HUES64 (cell line): ENCODE measurements around the gene UVSSA.

Source experiments
- H3K27ac ChIP-seq: 2 replicates; pipeline ENCODE4 v1.7.0; 2013; ENCODE audit warnings: low read depth, low read length, inconsistent platforms
- H3K27me3 ChIP-seq: 2 replicates; pipeline ENCODE4 v1.6.1; 2013; ENCODE audit warnings: mild to moderate bottlenecking, low read length; ENCODE audit not compliant: insufficient read depth
- H3K36me3 ChIP-seq: 2 replicates; pipeline ENCODE4 v1.6.1; 2013; ENCODE audit warnings: mild to moderate bottlenecking, low read length; ENCODE audit not compliant: insufficient read depth
- H3K4me1 ChIP-seq: 2 replicates; pipeline ENCODE4 v1.6.1; 2013; ENCODE audit warnings: mild to moderate bottlenecking, low read length, moderate library complexity; ENCODE audit not compliant: insufficient read depth
- H3K4me3 ChIP-seq: 2 replicates; pipeline ENCODE4 v1.5.1; 2013; ENCODE audit warnings: mild to moderate bottlenecking, low read length, moderate library complexity
- H3K9ac ChIP-seq: 2 replicates; pipeline ENCODE4 v1.6.1; 2013; ENCODE audit warnings: mild to moderate bottlenecking, low read depth, low read length
- H3K9me3 ChIP-seq: 2 replicates; pipeline ENCODE4 v1.6.1; 2013; ENCODE audit warnings: low read depth, low read length; ENCODE audit not compliant: insufficient read depth
- WGBS: fragments of 150-250, 120-280 bp; methylation state at CpG from one replicate; pipeline ENCODE4 v1.1.7; 2013; ENCODE audit warnings: missing lambda C conversion rate; 5-methylcytosine and 5-hydroxymethylcytosine counted together

UVSSA gene

DNA sequence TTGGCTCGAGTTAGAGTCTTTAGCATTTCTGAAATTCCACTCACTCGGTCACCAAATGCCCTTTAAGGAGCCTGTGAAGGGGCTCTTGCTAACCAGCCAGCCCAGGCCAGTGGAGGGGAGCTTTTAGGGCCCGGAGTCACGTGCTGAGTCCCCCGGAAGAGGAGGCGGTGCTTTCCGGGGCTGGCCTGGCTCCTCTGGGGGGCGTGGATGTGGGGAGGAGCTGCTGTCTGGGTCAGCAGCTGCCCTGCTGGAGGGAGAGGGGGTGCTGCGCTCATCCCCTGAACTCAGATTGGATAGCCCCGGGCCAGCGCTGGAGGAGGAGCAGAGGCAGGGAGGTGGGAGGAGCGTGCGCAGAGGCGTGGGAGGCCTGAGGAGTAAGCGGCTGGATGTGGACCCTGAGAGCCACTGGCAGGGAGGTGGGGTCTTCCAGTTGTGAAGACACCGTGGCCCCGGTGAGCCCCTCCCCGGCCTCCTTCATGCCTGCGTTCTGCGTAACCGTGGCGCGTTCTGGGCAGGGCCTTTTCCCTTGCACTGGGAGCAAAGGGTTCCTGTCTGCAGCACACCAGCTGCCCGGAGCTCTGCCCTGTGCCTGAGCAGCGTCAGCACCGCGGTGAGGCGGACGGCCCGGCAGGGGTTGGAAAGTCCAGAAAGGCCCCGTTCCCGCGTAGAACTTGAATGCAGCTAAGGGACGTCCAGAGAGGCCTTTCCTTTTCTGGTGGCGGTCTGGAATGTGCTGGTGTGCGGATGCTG lies 37.6 kb upstream of the UVSSA start:
- 11% methylated on average over 36 of the region's 36 CpGs for WGBS
- H3K4me3 ChIP-seq: peak overlapping the region; percentile 47
- peaks cover 9% of the 10 kb centered on the region for H3K4me1 ChIP-seq
- peaks cover 25% of the 10 kb centered on the region for H3K36me3 ChIP-seq
- H3K9me3 ChIP-seq: no peaks in the 10 kb centered on the region
- H3K9ac ChIP-seq: peak overlapping the region; percentile 51
- H3K27ac ChIP-seq: peak overlapping the region; percentile 86
- no peaks in the 10 kb centered on the region for H3K27me3 ChIP-seq

DNA sequence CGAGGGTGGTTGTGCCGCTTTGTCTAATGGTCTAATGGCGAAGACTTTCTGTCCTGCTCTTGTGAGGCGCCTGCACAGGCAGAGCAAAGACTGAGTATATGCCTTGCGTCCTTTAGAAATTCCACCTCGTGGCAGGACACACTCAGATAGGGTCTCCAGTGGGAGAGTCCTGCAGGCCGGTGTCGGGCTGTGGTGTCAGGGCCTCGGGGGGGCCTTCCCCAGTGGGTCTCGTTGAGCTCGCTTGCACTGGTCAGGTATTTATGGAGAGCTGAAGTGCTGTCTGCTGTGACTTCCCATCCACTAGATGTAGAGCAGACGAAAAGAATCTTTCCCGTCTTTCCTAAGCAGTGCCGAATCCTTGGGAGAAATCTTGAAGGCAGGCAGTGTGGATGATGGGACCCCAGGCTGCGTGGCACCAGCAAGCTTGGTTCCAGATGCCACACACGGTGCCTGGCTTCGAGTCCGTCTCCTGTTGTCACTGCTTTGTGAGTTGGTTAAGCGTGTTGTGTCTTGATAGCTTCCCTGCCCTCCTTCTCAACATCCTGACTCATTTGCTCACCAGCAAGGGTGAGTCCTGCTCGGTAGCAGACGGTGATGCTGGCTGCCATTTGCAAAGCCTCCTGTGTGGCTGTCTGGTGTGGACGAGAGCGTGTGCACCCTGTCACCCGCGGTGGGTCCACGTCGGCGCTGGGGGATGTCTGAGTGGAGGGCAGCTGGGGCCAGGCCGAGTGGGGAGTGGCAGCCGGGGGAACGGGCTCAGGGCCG lies 36.8 kb upstream of the UVSSA start:
- no peaks in the 10 kb centered on the region for H3K27me3 ChIP-seq
- peaks cover 33% of the 10 kb centered on the region for H3K36me3 ChIP-seq
- H3K9ac ChIP-seq: peak overlapping the region; percentile 21; the same call in 1 of the 2 replicates
- peak overlapping the region; percentile 47 for H3K4me3 ChIP-seq
- H3K9me3 ChIP-seq: no peaks in the 10 kb centered on the region
- H3K27ac ChIP-seq: peak overlapping the region; percentile 59
- peaks cover 9% of the 10 kb centered on the region for H3K4me1 ChIP-seq
- WGBS: 91% methylated on average over 32 of the region's 32 CpGs

DNA sequence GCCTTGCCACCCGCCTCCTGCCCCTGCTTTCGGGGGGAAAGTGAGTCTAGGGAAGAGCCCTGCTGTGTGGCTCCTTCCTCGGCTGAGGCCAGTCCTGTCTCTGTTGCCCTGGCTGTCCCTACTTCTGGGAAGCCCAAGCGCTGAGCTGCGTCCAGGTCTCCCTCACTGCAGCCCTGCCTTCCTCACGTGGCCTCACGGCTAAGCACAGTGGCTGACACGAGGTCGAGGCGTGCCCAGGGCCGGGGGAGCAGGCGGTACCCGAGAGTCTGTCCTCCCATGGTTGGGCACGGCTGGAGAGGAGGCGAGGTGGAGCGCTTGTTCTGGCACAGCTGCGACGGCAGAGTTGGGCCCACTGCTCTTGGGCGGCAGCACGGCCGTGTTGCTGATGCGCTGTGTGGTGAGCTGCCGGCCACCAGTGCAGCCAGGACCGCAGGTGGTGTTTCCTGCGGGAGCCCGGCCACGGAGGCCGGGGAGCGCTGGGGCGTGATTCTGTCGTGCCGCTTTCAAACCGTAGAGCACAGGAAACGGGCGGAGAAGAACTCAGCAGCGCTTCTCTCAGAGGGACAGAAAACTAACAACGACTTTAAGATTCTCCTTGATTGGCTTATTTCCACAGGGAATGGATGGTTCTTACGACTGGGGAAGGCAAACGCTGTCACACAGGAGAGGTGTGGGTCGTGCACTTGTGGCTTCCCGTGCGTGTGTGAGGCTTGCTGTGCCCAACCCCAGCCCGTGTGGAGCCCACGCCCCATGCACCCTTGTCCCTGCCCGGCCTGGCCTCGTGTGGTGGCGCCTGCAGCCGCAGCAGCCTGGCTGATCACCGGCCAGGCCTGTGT lies 36.0 kb upstream of the UVSSA start:
- Histone ChIP-seq H3K9ac (no peak overlapping the region), H3K4me3 (no peak overlapping the region), H3K36me3 (peaks cover 38% of the 10 kb centered on the region), H3K27me3 (no peaks in the 10 kb centered on the region), H3K9me3 (no peaks in the 10 kb centered on the region), H3K4me1 (peaks cover 9% of the 10 kb centered on the region), H3K27ac (no peak overlapping the region)
- WGBS: 95% methylated on average over 49 of the region's 49 CpGs

DNA sequence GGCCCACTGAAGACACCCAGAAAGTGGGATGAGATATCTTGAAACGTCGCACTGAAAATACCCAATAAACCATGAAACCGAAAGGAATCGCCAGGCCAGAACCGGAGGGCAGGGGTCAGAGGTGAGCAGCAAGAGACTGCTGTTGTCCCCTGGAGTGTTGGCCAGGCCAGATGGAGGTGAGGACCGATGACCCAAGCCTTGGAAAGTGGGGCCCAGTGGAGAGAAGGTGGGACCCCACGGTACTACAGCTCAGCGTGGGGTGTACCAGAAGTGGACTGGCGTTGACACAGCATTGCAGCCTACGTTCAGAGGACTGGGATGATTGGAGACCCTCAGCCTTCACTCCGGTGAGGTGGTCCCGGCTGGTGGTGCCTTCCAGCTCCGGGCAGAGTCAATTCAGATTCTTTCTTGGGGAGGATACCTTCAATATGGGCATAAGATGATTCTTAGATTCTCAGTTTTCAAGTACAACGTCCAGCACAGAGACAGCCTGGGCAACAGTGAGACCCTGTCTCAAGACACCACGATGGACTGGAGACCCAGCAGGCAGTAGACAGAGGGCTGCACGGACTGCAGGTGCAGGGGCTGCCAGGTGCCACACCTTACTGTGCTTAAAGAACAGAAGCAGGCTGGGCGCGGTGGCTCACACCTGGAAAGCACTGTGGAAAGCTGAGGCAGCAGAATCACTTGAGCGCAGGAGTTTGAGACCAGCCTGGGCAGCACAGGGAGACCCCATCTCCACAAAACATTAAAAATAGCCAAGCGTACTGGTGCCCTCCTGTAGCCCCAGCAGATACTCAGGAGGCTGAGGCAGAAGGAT lies 34.0 kb upstream of the UVSSA start:
- Histone ChIP-seq H3K27me3 (no peaks in the 10 kb centered on the region), H3K4me1 (peaks cover 9% of the 10 kb centered on the region), H3K4me3 (no peak overlapping the region), H3K36me3 (peaks cover 54% of the 10 kb centered on the region), H3K27ac (no peak overlapping the region), H3K9me3 (no peaks in the 10 kb centered on the region), H3K9ac (no peak overlapping the region)
- WGBS: 96% methylated on average over 20 of the region's 20 CpGs

DNA sequence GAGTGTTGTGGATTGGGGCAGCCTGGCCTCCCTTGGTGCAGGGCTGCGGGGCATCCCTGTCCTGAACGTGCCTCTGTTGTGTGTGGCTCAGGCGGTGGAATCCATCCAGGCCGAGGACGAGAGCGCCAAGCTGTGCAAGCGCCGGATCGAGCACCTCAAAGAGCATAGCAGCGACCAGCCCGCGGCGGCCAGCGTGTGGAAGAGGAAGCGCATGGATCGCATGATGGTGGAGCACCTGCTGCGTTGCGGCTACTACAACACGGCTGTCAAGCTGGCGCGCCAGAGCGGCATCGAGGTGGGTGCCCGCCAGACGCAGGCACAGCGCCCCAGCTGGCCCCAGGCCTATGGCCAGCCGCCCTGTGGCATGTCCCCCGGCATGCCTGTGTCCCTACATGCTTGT lies 31.7 kb upstream of the UVSSA start:
- WGBS: 95% methylated on average over 28 of the region's 28 CpGs
- Histone ChIP-seq H3K9ac (no peak overlapping the region), H3K4me3 (no peak overlapping the region), H3K27ac (no peak overlapping the region), H3K9me3 (no peaks in the 10 kb centered on the region), H3K4me1 (no peaks in the 10 kb centered on the region), H3K36me3 (peaks cover 68% of the 10 kb centered on the region), H3K27me3 (no peaks in the 10 kb centered on the region)

DNA sequence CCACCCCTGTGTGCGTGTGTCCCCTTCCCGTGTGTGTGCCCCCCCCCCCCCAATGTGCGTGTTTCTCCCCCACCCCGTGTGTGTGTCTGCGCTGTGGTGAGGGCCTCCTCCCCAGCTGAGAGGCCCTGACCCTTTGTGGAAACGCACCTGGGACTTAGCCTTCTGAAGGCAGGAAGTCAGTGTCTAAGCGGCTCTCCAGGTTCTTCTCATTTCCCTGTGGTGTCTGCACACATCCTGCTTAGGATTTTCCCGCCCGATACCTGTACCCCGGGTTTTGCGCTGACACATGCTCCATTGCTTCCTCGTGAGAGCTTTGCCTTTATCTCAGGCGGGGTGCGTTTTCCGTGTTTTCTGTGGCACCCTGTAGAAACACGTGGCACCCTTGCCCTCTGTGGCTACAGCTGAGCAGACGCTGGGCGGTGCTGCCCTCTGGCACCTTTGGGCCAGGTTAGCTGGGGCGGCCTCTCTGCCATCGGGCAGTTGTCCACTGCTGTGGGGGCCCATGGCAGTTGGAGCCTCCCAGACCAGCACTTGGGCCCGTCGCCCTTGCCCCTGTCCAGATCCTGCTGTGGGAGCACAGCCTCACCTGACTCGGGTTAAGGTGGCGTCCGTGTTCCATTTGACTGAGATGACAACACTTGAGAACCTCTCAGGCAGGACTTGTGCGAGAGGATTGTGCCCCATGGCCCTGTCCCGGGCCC lies 31.0 kb upstream of the UVSSA start:
- H3K9me3 ChIP-seq: no peaks in the 10 kb centered on the region
- H3K4me1 ChIP-seq: no peaks in the 10 kb centered on the region
- no peak overlapping the region for H3K27ac ChIP-seq
- WGBS: 92% methylated on average over 24 of the region's 27 CpGs
- no peak overlapping the region for H3K9ac ChIP-seq
- H3K36me3 ChIP-seq: peaks cover 68% of the 10 kb centered on the region
- H3K4me3 ChIP-seq: no peak overlapping the region
- no peaks in the 10 kb centered on the region for H3K27me3 ChIP-seq

DNA sequence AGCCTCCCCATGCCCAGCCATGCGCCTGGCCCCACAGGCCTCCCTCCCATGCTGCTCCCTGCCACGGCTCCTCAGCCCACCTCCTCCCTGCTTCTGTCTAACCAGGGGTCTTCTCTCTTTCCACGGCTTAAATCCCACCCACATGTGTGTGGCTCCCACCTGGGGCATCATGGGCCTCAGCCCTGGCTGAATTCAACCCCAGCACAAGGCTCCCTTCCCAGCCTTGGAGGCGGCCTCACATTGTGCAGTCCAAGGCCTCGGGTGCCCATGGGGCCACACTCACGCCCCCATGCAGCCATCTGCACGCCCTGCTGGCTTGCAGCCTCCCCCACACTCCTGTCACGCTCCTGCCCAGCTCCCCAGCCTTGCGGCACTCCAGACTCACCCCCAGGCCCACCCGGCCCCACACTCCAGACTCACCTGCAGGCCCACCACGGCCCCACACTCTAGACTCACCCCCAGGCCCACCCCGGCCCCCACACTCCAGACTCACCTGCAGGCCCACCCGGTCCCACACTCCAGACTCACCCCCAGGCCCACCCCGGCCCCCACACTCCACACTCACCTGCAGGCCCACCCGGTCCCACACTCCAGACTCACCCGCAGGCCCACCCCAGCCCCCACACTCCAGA lies 30.4 kb upstream of the UVSSA start:
- no peaks in the 10 kb centered on the region for H3K9me3 ChIP-seq
- H3K27ac ChIP-seq: no peak overlapping the region
- H3K9ac ChIP-seq: no peak overlapping the region
- H3K4me3 ChIP-seq: no peak overlapping the region
- no peaks in the 10 kb centered on the region for H3K27me3 ChIP-seq
- H3K4me1 ChIP-seq: no peaks in the 10 kb centered on the region
- H3K36me3 ChIP-seq: peaks cover 68% of the 10 kb centered on the region
- WGBS: 90% methylated on average over 15 of the region's 16 CpGs

DNA sequence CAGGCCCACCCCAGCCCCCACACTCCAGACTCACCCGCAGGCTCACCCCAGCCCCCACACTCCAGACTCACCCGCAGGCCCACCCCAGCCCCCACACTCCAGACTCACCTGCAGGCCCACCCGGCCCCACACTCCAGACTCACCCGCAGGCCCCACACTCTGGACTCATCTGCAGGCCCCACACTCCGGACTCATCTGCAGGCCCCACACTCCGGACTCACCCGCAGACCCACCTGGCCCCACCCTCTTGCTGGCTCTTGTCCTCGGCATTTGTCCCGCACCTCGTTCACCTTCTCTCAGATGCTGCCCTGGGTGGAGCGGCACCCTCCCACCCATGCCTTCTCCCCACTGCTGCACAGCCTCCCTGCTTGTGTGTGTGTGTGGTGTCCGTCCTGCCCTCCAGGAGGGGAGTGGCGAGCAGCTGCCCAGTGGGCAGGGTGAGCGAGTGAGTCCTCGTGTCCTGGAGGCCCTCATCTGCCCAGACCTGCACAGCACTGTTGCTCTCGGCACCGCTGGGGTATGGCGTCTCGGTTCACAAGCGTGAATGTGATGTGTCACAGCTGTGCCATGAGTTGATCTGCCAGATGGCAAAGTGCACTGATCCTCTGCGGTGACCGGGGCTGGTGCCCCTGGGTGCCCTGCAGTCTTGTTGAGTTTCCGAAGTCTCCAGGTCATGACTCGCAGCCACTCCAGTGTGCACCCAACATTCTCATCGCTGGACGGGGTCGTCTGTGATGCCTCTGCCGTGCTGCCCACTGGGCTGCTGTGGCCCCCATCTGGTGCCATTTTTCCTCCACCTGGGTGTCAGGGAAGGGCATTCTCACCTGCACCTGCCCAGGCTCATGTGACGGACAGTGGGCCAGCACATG lies 29.6 kb upstream of the UVSSA start:
- H3K4me3 ChIP-seq: no peak overlapping the region
- no peaks in the 10 kb centered on the region for H3K27me3 ChIP-seq
- peaks cover 68% of the 10 kb centered on the region for H3K36me3 ChIP-seq
- no peaks in the 10 kb centered on the region for H3K4me1 ChIP-seq
- H3K9me3 ChIP-seq: no peaks in the 10 kb centered on the region
- no peak overlapping the region for H3K9ac ChIP-seq
- no peak overlapping the region for H3K27ac ChIP-seq
- WGBS: 96% methylated on average over 29 of the region's 29 CpGs

DNA sequence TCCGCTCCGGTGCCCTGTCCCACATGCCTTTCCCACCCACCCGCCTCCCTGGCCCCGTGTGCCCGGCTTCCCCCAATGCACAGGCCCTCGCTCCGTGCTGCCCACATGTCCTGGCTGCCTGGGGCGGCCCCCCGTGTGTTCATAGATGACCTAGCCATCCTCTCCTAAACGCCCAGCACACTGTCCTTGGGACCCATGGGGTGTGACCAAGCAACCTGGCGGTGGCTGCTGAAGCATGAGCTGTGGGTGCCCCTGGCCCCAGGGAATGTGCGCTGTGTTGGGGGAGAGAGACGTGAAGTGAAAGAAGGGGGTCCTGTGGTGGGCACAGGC lies 29.0 kb upstream of the UVSSA start:
- 96% methylated on average over 13 of the region's 13 CpGs for WGBS
- Histone ChIP-seq H3K27ac (no peak overlapping the region), H3K4me1 (no peaks in the 10 kb centered on the region), H3K4me3 (no peak overlapping the region), H3K9me3 (no peaks in the 10 kb centered on the region), H3K9ac (no peak overlapping the region), H3K36me3 (peaks cover 67% of the 10 kb centered on the region), H3K27me3 (no peaks in the 10 kb centered on the region)
